ENCODE data around the gene C7.

DNA sequence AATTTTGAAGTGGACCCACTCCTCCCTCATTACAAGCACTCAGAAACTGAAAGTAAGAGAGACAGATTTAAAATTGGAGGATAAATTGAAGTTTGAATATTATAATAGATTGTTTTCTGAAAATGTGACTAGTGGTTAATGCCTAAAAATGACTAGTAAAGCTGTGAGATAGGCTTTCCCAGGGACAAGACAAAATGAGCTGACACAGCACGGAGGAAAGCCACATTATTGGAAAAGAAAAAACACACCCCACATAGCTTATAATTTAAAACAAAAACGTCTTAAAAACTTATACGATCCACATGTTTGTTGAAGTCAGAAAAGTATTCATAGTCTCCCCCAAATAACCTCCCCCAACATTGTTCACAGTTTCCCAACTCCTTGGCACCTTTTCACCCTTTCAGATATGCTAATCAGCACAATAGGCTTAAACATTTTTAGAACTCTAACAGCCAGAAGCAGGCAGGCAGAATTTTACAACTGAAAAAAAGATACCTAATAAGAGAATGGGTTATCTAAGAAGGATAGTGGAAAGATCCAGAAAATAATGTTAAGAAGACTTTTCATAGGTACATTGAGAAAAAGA is 6.1 kb downstream of the C7 start:
- TF ChIP-seq CTCF (IDR thresholded peaks at IDR 0.05): no peak
- TF ChIP-seq EP300 (IDR thresholded peaks at IDR 0.05): no peak

Measured in tibial nerve (tissue), 4 donors.